HG02870 (cell line): ENCODE measurements around the gene GLDN.

ENCODE experiments used
- ATAC-seq: cut with Tn5 transposase; IDR thresholded peaks from one replicate; pipeline ENCODE4 v1.9.1; 2021; ENCODE audit warnings: mild to moderate bottlenecking, moderate library complexity; ENCODE audit not compliant: unreplicated experiment

GLDN gene

DNA sequence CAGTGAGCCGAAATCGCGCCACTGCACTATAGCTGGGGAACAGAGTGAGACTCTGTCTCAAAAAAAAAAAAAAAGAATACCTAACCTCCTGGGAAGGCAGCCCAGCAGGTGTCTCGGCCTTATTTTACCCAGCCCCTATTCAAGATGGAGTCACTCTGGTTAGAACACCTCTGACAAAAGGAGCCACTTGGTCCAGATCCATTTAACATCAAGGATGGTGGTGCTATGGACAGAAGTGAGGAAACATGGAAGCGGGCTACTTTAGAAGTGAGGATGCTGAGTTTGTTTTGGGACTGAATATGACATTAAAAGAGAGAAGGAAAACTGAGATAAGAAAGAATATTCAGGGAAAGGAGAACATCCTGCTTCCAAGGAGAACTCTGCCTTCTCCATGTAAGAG is 14.7 kb downstream of the GLDN start:
- no peak for ATAC-seq

DNA sequence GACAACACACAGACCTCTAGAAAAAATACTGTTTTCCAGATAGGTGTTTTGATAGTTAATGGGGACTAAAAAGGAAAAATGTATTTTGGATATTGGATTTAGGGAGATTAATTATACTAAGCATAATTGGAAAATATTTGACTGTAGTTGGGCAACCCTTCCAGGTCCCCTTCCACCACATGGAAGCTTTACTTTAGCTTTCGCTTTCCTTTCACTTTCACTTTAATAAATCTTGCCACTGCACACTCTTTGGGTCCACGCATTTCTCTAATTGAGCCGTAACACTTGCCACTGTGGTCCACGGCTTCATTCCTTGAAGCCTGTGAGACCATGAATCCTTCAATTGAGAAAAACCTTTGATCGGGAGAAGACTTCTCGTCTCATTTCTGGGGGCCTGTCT is 15.5 kb downstream of the GLDN start:
- ATAC-seq, result no peak

DNA sequence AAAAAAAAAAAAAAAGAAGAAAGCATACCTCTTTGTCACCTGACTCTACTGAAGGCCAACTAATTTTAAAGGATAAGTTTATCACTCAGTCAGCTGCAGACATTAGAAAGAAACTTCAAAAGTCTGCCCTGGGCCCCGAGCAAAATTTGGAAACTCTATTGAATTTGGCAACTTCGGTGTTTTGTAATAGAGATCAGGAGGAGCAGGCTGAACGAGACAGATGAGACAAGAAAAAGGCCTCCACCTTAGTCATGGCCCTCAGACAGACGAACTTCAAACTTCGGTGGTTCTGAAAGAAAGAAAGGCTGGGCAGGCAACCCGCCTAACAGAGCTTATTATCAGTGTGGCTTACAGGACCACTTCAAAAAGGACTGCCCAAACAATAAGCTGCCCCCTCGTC is 18.5 kb downstream of the GLDN start:
- ATAC-seq, result no peak

DNA sequence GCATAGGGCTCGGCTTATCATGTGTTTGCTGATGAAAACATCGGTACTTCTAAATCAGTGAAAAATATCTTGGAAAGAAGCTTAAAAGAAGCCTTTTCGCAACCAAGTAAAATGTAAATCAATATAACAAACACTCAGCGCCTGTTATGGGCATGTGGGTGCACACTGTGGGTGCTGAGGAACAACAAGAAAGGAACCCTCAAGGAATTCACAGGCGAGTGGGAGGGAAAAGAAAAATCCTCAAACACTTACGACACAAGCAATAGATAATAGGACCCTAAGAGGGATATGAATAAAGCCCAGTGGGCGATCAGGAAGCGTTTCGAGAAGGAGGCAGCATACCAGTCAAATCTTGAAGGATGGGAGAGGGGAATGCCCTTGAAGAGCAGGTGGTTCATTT is 21.9 kb downstream of the GLDN start:
- ATAC-seq, result no peak

DNA sequence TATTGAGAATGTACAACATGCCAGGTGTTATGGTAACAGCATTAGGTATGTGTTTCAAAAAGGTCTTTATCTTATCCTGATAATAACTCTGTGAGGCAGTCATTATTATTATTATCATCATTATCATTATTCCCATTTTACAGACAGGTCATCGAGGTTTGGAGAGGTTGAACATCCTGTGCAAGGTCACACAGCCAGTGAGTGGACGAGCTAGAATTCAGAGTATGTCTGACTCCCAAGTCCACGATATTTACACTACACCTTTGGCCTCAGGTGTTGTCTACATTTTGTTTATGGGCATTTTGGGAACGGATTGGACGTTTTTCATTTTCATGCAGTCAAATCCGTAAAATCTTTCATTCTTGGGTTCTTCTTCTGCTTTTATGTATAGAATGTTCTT is 24.0 kb downstream of the GLDN start:
- no peak for ATAC-seq

DNA sequence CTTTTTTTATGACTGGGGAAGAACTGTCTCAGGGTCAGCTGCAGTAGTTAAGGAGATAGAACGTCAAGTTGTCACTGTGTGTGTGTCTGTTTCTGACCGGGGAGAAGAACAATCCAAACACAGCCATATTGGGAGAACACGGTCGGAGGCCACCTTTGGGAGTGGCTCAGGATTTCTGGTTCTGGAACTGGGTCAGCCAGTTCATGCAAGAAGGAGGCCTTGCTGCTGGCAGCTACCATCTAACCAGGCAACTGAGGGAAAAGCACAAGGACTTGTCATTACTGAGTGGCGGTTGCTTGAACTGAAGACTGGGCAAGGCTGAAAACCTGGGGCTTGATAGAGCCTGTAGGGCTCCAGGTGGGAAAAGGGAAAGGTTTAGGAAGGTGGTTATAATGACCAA is 24.6 kb downstream of the GLDN start:
- ATAC-seq, result no peak

DNA sequence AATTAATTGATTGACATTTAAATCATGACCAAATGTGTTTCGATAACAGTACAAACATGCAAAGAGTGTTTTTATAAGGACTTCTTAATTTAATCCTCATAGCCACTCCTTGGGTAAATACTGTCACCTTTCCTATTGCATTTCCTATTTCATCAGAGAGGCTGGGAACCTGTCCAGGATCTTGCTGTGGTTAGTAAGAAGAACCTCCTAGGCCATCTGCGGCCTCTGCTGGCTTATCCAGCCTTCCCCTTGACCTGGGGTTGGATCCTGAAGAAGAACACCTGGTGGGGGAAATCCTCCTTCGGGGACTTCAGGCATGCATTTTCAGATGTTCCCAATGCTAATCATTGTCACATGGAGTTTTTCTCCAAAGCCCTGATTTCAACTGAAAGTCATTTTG is 25.5 kb downstream of the GLDN start:
- ATAC-seq, result no peak

DNA sequence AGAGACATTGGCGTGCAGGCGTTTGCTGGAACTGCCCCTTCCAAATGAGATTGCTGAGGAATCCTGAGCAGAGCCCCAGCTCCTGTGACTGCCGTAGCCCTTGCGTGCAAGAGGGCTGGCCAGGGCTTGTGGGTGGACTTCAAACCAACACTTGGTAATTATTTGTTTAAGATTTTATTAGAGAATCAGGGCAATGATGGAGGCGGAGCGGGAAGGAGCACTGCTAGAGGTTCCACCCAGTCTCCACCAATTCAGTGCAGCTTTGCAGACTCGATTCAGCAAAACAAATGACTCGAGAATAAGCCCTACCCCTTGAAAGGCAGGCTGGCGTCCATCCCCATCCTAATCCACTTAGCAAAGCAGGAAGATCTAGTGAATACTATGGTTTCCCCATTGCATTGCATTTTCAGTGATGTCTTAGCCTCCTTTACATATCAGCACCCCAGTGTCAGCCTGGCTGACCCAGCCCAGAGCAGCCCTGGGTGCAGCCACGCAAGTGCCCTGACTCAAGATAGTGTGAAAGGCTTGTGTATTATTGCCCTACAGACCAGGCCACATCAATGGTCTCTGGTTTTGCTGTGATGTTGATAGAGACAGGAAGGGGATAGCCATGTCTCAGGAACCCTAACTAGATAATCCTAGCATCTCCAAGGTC is 26.0 kb downstream of the GLDN start:
- no peak for ATAC-seq

DNA sequence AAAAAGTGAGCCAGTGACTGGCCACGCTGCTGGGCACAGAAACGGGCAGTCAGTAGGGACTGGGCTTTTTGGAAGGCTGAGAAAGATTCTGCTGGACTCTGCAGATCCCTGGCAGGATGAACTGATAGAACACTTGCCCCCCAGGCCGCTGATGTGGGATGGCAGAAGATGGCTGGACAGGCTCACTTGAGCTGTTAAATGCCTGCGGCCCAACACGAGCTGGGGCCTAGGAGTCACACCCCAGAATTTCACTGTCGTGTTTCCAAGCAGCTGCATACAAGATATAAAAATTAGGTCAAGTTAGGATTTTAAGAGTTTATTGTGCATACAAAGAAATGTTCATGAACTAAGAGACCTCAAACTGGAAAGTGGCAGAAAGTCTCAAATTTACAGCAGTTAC is 26.9 kb downstream of the GLDN start:
- no peak for ATAC-seq

DNA sequence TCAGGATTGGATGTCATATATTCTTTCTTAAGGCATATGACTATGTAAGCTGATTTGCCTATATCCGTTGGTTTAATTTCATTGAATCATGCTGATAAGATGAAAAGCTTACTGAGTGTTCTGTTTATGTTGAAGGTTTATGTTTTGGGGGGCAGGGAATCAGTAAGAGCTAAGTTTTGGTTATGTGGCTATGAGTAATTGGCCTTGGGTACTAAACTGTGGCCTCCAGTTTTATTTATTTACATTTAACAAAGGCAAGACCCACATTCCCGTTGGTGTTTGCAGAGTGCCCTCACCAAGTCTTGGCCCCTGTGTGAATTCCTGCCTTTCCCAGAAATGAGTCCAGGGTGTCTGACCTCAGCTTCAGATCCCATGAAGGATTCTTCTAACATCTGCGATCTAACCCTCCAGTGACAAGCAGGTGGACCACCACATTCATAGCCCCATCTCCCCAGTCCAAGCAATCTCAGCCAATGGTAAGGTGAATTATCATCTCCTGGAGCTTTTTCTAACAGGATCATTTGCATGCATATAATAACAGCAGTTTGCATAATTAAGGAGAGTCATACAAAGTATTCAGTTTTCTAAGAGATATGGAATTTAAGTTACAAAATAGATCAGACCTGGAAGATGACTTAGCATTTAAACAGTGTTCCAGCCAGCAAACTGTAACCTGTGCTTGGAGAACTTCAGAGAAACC is 27.4 kb downstream of the GLDN start:
- ATAC-seq, result no peak

DNA sequence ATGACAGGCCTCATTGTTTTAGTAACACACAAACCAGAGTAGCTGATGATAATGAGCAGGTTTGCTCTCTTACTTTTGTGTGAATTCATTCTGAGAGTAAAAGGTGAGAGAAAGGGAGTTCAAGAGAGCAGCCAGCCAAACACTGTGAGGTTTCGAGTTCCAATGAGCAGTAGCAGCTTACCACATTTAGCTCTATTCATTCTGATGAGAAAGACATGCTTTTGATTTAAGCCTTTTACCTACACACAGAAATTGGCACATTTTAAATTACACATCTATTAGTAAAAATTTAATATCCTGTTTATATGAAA is 28.0 kb downstream of the GLDN start:
- ATAC-seq, result peak; percentile 91

DNA sequence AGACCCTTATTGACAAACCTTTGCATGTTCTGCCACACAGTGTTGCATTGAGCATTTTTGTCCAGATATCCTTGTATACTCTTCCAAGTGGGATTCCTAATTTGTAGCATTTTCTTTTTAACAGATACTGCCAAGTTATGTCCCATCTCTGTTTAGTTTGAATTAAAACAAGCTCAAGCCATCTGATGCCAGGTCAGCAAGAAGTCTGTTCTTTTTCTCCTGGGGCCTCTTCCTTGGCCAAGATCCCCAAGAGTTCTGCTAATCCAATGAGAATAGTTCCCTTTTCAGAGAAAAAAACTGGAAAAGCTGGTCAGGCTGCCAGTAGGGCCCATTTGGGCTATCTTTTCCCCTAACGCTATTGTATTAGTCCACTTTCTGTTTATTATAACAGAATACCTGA is 29.8 kb downstream of the GLDN start:
- no peak for ATAC-seq

DNA sequence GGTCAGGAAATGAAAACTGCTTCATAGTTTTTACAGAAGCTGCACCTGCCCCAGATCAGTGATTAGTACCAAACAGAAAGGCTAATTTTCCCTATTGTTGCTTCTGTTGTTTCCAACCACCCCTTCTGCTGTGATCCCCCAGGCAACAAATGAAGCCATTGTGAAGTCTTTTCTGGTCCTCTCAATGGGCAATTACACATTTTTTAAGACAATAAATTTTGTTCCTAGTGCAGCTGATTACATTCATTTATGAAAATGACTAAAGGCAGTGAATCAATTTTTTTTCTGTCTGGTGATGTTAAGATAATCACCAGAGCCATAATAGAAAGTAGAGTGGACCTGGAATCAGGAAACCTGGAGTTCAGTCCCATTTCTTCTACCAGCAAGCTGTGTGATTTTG is 32.7 kb downstream of the GLDN start:
- ATAC-seq, result no peak

DNA sequence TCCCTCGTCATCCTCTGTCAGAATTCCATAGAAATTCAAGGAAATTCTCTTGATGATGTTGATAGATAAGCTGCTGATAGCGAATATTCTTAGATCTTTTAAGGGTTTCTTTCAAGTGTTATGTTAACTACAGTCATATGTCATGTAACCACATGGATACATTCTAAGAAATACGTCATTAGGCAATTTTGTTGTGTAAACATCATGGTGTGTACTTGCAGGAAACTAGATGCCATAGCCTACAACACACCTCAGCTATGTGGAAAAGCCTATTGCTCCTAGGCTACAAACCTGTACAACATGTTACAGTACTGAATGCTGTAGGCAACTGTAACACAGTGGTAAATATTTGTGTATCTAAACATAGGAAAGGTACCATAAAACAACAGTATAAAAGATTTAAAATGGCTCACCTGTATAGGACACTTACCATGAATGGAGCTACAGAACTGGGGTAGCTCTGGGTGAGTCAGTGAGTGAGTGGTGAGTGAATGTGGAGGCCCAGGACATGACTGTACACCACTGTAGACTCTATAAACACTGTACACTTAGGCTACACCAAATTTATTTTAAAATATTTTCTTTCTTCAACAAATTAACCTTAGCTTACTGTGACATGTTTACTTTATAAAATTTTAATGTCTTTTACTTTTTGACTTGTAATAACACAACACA is 34.6 kb downstream of the GLDN start:
- no peak for ATAC-seq

DNA sequence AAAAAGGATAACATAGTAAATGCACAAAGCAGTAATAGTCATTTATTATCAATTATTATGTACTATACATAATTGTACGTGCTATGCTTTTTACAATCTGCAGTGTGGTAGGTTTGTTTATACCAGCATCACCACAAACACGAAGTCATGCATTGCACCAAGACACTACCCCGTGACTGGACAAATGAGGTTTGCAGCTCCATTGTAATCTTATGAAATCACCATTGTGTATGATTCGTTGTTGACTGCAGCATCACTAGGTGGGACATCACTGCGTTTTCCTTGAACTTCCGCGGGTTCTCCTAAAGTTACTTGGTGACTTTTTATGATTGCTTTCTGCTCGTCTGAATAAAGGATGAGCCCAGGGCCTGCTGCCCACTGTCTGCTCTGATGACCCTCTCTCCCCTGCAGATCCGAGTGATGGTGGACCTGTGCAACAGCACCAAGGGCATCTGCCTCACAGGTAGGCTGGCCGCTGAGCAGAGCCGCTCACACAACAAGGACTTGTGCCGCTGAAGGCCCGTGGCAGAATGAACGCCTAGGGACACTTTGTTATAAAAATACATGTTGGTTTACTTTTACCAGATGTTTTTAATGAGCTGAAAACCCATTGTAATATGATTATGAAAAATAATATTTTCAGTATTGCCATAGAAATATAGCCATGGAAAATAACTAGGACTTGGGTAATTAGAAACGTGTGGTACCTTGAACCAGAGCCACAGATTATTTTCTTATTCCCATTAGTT is 35.8 kb downstream of the GLDN start:
- no peak for ATAC-seq

DNA sequence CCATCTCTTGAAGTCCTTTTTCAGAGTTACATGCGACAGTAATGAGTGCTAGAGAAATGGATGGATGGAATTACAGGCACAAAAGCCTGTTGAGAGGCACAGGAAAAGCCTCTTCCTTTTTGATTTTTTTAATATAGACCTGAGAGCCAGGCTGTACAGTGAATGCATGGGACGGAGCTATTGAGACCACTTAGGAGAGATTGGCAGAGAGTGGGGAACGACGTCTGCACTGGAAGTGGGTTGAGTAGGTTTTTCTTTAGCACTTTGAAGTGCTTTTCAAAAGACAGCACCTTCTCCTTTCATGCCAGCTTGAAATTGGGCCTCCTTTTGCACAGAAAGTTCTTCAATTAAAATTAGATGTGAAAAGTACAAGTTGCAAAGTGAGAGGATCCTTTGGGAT is 37.0 kb downstream of the GLDN start:
- no peak for ATAC-seq

DNA sequence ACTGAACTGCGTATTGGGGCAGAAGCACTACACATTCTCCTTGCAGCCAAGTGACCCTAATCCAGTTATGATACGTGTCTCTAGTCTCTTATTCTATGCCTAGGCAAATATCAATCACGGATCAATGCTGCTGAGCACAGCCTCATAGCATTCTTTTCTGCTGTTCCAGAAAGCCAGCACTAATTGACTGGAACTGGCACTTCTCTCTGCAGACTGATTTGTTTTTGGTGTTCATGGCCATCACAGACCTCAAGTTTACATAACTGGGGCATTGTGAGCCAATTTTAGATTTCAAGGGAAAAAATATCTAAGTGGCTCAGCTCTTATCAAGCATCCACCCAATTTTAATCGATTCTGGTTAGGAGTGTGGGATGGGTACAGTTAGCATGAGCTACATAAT is 37.9 kb downstream of the GLDN start:
- ATAC-seq, result no peak

DNA sequence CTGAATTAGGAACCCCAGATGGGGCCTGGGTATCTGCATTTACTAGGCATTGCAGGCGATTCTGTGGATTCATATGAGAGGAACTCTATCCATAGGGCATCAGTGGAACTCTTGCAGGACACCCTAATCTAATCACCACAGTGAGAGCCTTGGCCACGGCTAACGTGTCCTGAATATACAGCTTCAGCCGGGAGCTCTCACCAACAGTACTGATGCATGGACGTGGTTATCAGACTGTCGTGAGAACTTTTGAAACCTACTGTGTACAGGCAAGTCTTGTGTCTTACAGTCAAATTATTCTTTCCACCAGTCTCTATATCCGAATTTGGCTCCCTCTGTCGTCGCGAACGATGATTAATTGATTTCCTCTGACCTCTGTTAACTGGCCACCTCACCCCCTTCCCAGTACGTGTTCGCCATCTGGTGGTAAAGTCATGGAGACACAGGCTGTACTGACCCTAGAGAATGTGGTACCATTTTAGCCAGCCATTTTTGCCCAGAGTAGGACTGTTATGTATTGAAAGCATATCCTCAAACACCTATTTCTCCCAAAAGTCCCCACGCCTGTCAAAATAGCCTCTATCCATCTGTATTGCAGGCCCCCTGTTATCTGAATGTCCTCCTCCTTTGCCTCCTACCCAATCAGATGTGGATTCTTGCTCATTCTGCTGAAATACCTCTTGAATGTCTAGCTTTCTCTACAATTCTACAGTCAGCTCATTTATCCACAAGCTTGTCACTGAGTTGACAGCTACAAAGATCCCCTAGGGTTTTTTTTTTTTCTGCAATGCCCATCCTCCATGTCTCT is 39.7 kb downstream of the GLDN start:
- ATAC-seq, result peak; percentile 51

DNA sequence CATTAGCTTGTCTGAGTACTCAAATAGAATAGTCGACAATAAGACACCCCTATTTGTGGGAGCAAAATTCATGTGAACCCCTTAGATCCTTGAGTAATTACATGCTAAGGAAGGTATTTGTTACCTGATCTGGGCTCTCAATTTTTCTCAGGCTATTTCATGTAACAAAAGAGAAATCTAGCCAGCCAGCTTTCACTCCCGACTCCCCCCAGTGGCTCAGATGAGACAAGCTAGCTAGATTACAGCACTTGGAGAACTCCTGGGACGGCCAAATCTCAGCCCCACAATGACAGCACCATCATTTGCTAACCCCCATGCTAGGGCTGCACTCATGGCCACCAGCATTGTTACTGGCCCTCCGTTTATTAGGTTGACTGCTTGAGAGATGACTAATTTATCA is 41.3 kb downstream of the GLDN start:
- ATAC-seq, result no peak

DNA sequence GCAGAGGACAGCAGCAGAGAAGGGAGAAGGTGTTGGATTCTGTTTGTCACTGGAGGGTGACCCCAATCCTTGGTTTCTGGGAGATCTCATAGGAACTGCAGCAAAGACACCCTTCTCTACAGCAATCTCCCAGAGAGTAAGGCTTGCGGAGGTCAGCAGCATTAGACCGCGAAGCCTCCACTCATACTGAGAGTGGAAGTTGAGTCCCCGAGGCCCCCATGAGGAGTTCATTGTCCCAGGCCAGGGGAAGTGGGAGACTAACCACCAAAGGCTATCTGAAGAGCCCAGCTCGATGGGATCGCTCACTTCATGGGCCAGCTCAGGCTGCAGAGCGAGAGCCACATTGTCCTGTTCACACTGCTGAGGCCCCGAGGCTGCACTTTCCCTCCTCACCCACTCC is 44.6 kb downstream of the GLDN start:
- no peak for ATAC-seq

DNA sequence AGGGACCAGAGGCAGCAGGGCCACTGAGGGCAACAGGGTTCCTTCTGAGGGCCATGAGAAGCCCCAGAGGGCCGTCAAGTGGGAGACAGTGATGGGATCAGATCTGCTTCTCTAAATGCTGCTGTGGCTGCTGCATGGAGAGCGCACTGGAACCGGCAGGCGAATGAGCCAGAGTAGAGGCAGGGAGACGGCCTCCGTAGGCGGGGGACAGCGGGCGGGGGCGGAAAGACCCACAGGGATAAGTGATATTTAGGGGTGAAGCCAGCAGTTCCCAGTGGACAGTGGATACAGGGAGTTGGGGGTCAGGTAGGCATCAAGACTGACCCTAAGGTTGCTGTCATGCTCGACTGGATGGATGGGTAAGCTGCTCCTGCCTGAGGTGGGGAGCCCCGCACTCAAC is 45.0 kb downstream of the GLDN start:
- ATAC-seq, result no peak
